Activated gamma-delta T cell treated with Interleukin-2 at 50 U/mL for 16 hours (primary cell): ENCODE measurements around the gene PERM1.

ENCODE experiments used
- DNase-seq: peaks from one replicate; pipeline ENCODE4 v3.0.0-alpha.2; 2020

PERM1 gene

DNA sequence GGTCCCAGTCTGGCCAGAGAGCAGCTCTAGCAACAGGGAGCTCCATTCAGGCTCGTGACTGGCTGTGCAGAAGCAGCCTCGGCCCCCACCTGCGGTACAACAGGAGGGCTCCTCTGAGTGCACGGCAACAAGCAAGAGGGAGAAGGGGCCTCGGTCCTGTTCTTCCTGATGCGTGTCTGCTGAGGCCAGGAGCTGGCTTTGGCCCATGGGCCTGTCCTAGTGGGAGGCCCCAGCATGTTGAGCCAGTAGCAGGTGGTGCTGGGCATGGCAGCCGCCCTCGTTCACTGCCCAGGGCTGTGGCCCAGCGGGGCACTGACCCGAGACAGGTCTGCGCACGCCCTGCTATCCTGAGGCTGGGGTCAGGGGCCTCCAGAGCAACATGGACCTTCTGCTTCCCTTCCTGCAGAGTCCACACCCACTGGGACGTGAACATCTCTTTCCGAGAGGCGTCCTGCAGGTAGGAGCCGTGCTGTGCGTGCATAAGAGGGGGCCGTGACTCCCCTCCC, 51.2 kb downstream of the PERM1 start:
- DNase-seq = no peak

GRCh38 chr1:929712-930632, 51.9 kb downstream of the PERM1 start:
- DNase-seq = no peak

DNA sequence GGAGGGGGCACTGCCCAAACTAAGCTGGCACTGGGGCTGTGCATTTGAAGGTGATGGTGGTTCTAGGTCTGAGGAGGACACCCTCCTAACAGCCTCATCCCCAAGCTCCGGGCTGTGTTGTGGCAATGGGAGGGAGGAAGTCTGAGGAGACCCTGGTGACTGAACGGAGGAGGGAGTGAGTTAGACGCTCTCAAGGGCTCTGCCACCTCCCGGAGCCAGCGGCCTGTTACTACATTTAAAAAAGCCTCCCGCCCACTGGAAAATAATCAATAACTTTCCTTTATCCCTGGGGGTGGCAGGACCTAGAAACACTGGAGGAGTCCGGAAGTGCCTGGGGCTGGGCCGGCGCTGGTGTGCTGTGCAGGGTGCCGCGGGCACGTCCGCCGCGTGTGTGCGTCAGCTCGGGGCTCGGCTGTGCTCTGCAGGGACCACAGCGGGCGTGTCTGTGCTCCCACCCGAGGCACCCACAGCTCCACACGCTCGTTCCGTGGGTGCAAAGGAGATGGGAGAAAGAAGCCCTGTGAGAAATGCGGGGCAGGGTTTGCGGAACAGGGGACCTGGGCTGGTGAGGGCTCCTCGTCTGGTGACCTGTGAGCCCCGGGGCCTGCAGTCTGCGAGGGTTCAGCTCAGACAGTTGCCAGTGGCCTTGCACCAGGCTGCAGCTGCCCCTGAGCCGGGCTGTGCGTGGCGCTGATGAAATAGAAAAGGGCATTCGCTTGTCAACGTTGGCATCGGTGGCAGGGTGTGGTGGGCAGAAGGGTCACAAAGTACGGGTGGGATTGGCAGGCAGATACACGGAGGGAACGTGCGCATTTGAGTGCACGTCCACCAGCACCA, 52.9 kb downstream of the PERM1 start:
- no peak for DNase-seq

GRCh38 chr1:927748-928147, 54.1 kb downstream of the PERM1 start:
- no peak for DNase-seq

GRCh38 chr1:927234-927633, 54.7 kb downstream of the PERM1 start:
- no peak for DNase-seq

DNA sequence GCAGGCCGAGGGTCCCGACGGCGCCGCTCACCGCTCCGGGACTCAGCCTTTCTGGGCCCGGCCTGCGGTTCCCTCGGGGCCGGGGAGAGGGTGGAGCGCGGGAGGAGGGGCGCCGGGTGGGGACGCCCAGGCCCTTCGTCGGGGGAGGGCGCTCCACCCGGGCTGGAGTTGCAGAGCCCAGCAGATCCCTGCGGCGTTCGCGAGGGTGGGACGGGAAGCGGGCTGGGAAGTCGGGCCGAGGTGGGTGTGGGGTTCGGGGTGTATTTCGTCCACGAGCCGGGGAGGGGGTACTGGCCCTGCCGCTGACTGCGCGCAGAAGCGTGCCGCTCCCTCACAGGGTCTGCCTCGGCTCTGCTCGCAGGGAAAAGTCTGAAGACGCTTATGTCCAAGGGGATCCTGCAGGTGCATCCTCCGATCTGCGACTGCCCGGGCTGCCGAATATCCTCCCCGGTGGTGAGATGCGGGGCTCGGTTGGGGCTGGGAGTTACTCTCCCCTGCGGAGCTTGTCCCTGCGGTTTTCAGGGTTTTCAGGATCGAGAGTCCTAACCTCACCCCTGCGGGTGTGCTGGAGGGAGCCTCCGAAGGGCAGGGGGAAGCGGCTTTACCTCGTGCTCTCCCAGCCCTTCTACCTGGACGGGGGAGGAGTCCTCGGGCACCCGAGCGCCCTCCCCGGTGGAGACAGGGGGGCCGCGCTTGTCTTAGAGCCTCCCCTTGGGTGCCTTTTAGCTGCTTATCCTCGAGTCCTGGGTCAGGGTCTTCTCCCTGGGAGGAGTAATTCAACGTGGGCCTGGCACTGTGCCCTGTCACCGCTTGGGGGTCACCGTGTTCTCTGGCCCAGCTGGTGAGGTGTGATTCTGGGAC, 56.1 kb downstream of the PERM1 start:
- DNase-seq = no peak
